ENCODE results near the gene GSE1.
"Not testable (repeated sequence)": the region's sequence is repeated elsewhere in the genome, so short reads cannot be mapped to it uniquely, and the experiment has no call there.

The GSE1 gene

DNA sequence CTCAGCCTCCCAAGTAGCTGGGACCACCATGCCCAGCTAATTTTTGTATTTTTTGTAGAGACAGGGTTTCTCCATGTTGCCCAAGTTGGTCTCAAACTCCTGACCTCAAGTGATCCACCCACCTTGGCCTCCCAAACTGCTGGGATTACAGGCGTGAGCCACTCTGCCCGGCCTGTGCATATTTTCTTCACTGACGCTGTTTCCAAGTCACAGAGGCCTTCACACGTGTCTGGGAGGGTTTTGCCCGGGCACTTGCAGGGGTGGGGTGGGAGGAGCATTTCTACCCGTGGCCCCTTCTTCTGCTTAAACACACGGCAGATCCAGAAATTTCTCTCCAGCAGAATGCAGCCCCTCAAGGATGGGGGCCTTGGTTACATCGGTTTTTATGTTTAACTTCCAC, 20.8 kb upstream of the GSE1 start:
- DNase-seq, result not testable (repeated sequence)

DNA sequence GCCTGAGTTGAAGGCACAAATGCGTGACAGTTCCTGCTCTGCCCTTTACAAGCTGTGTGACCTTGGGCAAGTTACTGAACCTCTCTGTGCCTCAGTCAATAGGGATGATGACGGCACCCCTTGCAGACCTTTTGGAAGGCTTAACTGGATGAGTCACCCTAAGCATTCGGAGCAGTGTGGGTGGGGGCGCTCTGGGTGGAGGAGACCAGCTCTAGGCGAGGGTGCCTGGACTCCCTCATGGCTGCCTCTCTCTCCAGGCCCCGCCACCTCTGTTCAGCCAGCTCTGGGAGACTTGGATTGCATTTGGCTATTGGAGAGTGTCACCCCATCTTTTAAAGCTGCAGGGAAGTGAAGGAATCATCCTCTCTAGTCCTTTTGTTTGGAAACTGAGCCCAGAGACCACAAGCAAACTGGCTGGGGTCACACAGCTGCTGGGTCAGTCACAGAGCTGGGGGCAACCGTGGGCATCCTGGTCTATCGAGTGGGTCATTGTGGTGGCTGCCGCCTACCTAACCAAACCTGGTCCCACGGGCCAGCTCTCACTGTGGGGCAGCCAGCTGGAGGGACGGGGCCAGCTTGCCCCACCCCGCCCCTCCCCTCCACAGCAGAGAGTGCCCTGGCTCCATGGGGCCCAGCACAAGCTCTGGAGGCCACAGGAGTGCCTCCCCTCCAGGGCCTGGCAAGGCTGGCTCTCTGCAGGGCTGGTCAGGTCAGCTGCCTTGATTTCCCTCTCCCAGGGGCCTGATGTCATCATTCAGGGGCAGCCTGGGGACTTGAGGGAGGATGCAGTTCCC, 20.2 kb upstream of the GSE1 start:
- no peak for DNase-seq

DNA sequence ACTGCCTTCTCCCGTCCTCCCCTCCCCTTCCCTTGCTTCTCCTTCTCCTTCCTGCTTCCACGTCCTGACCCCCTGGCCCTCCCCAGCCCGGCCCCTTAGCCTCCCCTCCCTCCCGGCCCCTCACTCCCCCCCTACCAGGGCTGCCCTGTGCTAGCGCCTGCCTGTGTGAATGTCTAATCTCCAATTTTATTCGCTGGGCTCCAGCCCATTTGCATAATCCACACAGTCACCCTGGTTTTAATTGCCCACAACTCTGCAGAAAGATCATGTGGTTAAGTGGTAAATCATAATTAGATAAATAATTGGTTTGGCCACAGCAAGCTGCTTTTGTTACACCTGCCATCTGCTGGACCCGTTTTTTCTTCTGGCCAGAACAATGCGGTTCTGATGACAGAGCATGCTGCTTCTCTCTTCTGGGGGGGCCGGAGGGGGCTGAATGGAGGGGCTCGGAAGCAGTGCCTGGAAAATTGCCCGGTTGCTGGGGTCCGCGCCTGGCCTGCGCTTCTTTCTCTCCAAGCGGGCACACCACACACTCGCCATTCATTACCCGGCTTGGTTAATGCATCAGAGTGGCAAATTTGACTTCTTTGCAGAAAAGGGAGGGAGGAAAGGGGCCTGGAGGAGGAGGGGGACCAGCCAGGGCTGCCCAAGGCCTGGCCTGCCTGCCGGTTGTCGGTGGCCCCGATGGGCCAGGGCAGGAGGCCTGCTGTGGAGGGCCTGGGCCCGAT, 19.5 kb upstream of the GSE1 start:
- DNase-seq, result peak; percentile 80

DNA sequence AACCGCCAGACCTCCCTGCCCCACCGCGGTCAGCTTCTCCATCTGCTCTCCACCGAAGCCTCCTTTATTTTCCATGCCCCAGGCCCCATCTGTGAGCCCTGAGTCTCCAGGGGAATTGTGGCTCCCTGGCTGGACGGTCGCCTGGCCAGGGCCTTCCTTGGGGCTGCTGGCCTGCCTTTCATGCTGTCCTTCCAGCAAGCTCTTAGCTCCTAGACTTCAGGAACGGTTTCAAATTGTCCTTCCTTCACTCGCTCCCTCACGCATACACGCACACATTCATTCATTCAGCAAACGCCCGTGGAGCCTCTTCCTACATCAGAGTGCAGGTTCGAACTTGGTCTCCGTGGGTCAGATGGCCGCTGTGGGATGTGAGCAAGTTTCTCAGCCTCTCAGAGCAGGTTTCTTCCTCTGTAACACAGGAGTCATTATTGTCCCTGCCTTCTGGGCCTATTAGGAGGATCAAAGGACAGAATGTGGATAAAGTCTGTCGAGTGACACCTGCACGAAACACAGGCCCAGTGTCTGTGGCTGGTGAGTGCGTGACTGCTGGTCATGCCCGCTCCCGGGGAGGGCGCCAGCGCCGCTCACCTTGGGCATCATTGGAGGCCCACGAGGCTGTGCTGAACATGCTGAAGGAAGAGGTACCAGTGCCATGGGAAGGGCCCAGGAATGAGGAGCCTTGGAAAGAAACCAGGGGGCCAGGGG, 18.7 kb upstream of the GSE1 start:
- DNase-seq, result no peak

DNA sequence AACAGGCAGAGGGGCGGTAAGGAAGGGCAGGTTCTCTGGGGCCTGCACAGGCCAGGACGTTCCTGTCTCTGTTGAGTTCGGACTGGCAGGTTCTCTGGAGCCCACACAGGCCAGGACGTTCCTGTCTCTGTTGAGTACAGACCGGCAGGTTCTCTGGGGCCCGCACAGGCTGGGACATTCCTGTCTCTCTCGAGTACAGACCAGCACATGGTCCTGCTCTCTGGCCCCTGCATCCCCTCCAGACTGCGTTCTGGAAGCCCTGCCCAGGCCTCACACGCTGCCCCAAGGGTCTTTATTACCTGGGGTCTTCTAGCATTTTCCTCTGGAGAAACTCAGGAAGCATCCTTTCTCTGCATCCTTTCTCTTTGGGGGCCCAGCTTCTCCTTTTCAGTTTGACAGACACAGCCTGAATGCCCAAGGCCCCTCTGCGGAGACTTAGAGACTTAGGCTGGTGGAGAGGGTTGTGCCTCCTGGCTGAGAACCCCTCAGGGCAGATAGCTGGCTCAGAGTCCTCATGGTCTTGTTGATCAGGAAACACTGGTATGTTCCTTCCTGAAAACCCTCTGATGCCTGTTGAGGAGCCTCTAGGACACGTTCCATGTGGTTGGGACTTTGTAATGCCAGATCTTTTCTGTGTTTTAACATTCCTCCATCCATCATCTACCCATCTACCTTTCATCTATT, 18.0 kb upstream of the GSE1 start:
- DNase-seq, result no peak

DNA sequence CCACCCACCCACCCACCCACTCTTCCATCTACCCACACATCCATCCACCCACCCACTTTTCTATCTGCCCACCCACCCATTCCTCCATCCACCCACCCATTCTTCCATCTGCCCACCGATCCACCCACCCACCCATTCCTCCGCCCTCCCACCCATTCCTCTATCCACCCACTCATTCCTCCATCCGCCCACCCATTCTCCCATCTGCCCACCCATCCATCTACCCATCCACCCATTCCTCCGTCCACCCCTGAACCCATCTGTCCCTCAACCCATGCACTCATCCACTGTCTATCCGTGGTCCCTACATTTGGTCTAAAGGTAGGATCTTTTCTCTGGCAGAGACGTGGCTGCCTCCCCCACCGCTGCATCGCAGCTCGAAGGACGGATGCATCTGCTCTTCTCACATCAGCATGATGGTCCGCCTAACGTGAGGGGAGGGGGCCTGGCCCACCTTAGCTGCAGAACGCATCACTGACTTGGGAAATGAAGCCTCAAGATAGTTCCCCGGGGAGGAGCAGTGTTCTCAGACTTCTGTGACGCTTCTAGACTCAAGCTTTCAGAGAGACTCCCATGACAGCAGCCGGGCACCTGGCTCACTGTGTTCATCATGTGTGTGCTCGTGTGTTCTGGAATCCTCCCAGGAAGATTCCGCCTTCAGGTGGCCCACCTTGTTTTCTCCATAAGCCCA, 17.2 kb upstream of the GSE1 start:
- DNase-seq, result no peak

DNA sequence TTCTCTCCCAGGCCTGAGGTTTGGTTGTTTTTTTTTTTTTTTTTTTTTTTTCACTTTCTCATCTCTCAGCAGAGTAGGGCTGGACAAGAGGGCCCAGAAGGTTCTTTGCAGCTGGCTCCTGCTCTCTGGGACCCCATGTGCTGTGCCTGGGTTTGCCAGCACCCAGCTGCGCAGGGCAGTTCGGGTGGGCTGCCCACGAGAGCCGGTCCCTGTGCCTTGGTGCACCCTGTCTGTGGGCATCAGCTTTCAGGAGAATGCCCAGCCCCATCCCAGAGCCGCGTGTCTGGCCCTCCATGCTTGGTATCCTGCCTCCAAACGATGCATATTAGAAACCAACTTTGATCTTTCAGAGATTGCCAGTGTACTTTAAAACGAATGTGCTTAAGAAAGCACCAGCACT, 15.0 kb upstream of the GSE1 start:
- no peak for DNase-seq

DNA sequence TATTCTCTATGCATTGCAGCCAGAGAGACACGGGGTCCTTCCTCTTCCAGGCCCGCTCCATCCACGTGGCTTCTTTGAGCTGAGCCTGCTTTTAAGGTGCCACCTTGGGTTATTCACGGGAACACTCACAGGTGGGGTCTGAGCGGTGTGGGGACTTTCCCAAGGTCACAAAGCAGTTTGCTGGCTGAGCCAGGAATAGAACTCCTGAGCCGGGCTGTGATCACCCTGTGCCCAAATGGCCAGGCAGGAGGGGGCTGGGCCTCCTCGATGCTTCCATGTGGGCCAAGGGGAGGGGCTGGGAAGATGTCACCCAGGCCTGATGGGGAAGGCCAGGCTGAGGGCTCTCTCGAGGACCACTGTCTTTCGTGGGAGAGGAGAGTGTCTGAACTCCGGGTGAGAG, 13.0 kb upstream of the GSE1 start:
- no peak for DNase-seq

DNA sequence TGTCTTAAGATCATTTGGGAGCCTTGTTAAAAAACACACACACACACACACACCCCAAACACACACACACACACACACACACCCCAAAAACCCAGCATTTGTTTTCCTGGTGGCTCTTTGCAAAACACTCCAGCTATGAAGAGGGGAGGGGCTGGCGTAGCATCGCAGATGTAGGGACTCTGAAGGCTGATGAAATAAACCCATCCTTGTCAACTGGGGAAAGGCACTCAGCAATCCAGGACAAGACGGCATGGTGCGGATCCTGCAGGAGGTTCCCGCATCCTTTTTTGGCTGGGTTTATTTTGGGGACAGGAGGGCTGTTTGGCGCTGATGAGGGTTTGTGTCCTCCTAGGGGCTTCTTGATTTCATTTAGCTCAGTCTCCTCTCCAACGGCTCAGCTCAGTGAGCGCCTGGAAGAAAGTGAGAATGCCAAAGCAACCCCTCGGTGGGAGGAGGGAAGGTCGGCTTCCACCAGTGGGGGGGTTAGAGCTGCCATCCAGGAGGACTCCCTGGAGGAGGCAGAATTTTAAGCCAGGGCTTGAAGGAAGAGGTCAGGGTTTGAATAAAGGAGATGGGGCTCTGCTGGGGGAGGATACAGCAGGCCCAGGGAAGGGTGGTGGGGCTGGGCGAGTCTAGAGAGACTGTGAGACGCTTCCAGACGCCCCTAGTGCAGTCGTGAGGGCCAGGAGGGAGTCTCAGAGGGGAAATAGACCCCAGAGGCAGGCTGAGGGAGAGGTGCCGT, 12.4 kb upstream of the GSE1 start:
- DNase-seq, result no peak

DNA sequence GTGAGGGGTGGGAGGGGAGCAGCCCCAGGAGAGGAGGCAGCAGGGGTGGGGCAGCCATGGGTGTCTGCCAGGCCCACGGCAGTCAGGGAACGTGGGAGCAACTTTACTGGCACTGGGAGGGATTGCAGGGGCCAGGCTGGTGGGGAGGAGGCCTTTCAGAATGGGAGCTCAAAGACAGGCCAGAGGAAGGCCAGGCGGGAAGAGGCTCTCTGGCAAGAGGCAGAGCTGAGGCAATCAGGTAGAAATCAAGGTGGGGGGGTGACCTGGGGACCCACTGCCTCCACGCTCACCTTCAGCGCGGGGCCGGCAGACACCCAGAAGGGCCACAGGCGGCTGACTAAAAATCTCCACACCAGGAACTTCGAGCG, 11.9 kb upstream of the GSE1 start:
- DNase-seq, result no peak

DNA sequence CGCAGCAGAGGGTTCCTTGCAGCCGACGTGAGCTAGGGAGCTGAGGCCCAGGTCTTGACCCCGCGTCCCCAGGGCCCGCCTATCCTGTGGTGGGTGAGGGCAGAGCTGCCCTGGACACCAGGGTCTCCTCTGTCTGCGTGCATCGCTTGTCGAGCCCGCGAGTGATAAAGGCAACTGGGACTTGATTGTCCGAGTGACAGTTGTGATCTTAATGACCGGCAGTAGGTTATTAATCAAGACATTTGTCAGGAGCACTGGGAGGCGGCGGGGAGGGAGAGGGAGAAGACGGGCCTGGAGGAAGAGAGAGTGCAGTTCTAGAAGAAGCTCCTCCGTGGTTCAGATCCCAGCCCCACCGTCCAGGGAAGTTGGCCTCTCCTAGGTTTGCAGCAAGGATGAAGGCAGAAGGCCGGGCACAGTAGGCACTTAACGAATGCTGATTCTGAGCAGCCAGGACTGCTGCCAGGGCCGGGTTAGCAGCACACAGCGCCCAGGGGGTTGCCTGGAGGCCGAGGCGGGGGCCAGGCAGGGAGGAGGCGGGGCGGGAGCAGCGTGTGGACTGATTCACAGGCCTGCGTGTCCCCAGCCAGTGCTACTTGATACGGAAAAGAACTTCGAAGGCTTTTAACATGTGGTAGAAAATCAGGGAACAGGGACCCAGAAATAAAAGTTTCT, 11.3 kb upstream of the GSE1 start:
- DNase-seq, result no peak

DNA sequence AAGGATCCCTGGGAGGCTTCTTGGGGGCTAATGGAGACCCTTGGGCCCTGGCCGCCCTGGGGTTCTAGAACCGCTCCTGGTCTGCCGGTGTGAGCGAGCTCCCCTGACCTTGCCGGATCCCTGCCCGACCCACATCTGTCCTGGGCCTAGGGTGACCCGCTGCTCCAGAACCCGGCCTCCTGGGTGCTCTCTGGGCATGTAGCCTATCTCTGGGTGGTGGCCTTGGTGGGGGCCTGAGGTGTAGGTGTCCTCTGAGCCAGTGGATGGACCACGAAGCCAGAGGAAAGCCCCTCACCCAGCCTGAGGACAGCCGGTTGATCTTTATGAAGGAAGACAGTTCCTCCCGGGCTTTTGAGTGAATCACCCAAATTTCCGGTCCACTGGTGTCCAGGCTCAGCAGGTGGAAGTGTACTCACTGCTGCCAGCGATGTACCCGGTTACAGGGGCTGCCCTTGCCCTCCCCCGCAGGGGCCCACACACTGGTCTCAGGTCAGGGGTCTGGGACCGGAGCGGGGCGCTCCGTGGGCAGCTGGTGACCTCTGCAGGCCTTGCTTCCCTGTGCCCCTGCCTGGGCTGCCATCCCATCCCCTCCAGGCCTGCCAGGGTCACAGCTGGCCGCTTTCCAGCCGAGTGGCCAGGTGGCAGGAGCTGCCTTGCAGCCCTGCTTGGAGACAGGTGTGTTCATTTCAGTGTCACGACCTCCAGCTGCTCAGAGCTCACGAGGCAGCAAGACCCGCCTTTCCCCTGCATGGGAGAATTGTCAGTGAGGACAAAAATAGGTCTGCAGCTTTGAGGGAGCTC, 10.5 kb upstream of the GSE1 start:
- no peak for DNase-seq

DNA sequence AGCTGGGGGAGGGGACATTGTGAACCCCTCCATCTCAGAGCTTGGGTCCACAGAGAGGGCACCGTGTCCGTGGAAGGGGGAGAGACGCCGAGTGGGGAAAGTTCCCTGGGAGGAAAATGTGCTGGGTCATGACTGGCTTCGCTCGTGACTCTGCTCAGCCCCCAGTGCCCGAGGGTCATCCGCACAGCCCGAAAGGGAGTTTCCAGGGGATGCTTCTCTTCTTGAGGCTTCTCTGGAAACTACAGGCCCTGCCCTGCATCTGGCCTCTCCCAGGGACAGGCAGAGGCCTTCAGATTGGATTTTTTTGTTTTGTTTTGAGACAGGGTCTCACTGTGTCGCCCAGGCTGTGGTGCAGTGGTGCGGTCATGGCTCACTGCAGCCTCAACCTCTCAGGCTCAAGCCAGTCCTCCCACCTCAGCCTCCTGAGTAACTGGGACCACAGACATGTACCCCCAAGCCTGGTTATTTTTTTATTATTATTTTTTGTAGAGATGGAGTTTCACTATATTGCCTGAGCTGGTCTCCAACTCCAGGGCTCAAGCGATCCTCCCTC, 9.8 kb upstream of the GSE1 start:
- no peak for DNase-seq

DNA sequence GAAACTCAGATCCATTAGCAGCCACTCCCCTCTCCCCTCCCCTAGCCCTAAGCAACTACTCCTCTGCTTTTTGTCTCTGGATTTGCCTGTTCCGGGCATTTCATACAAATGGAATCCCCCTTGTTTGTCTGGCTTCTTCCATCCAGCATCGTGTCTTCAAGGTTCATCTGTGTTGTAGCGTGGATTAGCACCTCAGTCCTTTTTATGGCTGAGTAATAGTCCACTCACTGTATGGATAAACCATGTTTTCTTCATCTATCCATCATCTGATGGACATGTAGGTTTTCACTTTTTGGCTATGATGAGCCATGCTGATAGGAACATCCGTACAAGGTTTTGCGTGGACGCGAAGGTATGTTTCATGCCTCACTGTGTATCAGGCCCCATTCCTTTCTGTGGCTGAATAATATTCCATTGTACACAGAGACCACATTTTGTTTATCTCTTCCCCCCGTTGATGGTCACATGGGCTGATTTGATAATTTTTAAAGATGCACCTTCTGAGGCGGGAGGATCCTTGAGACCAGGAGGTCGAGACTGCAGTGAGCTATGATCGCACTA, 8.9 kb upstream of the GSE1 start:
- no peak for DNase-seq

DNA sequence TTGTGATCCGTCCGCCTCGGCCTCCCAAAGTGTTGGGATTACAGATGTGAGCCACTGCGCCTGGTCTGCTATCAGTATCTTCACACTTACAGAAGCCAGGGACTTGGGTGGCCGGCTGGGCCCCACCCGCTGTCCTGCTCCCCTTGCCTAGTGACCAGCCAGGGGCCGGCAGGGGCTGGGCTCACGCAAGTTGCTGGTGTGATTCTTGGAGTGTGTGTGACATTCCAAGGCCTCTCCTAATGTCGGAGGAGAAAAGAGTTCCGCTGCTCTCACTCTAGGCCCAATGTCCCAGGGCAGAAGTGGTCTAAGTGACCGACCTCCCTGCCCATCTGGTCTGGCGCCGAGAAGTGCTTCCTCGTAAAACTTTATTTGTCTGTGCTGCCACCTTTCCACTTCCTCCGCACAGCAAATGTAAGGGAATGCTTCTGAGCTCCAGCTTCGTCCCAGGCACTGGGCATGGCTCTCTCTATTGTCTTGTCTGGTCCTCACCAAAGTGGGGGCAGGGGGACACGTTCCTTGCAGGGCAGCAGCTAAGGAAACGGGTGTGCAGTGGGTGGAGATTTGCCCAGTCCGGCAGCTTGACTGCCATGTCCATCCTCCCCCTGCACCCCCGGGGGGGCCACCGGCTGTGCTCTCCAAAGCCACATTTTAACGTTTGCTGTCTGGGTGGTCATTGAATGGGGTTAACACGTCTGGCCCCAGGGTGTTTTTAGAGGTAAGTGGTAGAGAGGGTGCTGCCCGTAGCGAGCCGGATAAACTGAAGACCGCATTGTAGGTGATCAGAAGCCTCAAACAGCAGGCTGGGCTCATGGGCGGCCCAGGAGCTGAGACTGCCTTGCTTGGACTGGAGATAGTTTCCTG, 7.8 kb upstream of the GSE1 start:
- DNase-seq, result no peak

DNA sequence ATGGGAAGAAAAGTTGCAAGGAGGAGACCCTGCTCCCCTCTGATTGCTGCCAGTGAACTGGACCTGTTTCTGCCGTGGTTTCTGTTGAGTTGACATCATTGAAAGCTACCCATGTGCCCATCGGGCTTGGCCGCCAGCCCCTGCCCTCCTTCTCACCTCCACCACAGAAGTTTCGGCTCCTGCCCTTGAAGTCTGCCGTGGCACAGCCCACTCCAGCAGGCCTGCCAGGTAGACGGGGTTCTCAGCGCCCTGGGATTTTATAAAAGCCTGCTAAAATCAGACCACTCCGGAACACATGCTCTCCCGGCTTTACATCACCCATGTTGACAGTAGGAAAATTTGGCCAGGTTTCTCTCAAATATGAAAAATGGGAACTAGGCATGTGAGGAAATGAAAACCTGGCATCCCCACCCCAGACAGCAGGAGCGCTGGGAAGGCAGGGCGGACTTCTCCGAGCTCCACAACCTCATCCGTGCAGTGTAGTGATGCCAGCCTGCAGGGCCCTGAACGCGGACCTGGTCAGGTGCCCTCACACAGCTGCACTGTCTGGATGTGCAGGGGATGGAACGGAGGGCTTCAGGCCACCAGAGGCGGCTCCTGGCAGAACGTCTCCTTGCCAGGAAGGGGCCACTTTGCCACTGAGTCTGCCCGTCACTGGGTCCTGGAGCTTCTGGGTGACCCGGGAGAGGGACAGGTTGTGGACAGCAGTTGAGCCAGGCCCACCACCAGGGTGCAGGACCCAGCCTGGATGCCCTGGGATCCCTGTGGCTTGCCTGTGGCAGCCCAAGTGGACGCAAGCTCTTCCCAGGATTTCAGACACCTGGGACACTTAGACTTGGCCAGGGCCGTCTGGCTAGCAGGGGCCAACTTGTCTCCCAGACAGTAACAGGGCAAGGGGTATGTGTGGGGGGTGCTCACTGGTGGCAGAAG, 6.9 kb upstream of the GSE1 start:
- DNase-seq, result peak; percentile 65

DNA sequence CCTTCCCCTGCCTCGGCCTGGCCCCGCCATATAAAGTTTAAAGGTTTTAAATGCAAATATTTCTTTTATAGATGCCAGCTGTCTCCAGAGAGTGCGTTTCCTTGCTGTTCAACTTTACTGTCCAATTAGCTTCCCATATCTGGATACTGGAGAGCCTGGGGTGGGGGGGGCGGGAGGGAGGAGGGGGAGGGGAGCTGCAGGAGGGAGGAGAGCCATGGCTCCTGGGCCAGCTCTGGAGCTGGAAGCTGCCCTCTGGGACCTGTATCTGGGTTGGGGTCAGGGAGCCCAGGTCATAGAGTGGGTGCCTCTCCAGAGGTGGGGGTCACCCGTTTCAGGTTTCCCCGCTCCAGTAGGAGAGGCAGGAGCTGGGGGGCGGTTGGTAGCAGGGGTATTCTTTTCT, 6.2 kb upstream of the GSE1 start:
- no peak for DNase-seq

DNA sequence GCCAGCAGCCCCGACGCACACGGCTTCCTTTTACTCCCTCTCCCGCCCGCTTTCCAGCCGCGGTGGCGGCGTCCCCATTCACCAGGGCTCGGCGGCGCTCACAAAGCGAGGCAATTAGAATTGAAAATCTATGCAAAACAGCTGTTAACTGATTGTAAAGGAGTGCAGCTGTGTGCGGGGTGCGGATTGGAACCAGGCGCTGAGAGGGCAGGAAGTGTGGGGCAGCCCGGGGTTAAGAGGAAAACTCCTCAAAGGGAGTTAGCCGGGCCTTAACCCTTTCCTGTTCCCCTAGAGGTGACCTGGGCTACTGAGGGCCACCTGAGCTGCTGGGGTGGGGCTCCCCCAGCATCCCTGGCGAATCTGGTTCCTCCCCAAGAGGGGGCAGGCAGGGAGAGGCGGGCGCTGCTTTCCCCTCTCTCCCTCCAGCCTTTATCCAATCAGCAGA, 5.8 kb upstream of the GSE1 start:
- no peak for DNase-seq

Measured in NCI-H446 treated with DMSO at 0.1 percent for 48 hours (cell line).